ENCODE measurements around the gene GDAP2.

DNA sequence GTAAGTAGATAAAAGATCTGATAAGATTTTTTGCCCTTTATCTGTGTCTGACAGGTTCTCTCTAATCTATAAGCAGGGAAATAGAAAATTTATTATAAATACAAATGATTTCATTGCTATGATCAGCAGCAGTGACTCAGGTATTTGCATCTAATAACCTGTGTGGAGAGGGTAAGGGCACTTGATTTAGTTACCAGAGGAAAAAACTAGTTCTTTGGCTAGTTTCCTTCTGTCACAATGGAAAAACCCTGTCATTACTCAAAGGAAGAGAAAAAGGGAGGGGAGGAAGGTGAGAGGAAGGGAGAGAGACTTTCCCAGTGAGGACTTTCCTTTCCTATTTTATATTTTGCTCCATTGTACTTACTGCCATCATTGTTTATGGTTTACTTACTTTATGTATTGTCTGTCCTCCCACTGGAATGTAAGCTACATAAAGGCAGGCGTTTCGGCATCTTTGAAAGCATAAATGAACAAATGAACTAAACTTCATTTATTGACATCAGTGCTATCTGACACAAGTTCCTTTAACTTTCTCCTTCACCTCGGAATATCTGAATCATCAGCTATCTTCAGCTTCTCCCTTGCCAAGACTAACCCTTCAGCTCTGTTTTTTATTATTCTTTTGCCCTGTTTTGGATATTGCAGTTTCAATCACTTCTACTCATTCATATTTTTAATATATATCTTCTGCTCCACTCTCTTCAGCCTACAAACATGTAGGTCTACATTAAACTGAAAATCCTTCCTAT lies 35.0 kb upstream of the GDAP2 start:
- no peak for TF ChIP-seq POLR2A (IDR thresholded peaks at IDR 0.05)
- TF ChIP-seq, protein P1, sequence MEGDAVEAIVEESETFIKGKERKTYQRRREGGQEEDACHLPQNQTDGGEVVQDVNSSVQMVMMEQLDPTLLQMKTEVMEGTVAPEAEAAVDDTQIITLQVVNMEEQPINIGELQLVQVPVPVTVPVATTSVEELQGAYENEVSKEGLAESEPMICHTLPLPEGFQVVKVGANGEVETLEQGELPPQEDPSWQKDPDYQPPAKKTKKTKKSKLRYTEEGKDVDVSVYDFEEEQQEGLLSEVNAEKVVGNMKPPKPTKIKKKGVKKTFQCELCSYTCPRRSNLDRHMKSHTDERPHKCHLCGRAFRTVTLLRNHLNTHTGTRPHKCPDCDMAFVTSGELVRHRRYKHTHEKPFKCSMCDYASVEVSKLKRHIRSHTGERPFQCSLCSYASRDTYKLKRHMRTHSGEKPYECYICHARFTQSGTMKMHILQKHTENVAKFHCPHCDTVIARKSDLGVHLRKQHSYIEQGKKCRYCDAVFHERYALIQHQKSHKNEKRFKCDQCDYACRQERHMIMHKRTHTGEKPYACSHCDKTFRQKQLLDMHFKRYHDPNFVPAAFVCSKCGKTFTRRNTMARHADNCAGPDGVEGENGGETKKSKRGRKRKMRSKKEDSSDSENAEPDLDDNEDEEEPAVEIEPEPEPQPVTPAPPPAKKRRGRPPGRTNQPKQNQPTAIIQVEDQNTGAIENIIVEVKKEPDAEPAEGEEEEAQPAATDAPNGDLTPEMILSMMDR (IDR thresholded peaks at IDR 0.05): no peak

Data from body of pancreas (tissue), 4 donors.